Panc1 (cell line): Measurements from ENCODE around the gene PDPN.

Experiments used
- POLR2AphosphoS5 ChIP-seq: IDR thresholded peaks from 2 replicates; pipeline ENCODE4 v1.6.1; 2012; ENCODE audit warnings: mild to moderate bottlenecking, low read depth, low read length, moderate library complexity
- SIN3A ChIP-seq: IDR thresholded peaks from 2 replicates; pipeline ENCODE4 v1.6.1; 2012; ENCODE audit warnings: low read depth, mild to moderate bottlenecking, low read length, moderate library complexity, borderline replicate concordance; ENCODE audit not compliant: insufficient read depth
- TF ChIP-seq, protein P1 (sequence below): fragments of 450-650 bp; IDR thresholded peaks from 2 replicates; pipeline ENCODE4 v1.5.1; 2017; ENCODE audit warnings: mild to moderate bottlenecking

DNA sequence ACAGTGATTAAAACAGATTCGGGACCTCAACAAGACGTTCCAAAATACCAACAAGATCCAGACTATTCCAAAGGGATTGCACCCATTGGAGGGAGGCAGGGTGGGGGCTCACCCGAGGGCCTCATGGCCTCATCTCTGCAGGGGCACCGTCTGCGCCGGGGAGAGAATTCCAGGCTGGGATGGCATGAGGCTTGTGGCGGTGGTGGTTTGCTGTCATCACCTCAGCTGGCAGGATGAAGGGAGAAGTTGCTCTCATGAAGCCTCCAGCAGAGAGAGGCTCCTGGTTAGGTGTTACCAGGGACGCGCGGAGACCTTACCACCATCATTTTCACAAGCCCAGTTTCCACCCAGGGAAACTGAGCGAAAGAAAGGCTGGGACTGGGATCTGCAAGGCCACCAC is 6.7 kb upstream of the PDPN start:
- TF ChIP-seq, protein P1, sequence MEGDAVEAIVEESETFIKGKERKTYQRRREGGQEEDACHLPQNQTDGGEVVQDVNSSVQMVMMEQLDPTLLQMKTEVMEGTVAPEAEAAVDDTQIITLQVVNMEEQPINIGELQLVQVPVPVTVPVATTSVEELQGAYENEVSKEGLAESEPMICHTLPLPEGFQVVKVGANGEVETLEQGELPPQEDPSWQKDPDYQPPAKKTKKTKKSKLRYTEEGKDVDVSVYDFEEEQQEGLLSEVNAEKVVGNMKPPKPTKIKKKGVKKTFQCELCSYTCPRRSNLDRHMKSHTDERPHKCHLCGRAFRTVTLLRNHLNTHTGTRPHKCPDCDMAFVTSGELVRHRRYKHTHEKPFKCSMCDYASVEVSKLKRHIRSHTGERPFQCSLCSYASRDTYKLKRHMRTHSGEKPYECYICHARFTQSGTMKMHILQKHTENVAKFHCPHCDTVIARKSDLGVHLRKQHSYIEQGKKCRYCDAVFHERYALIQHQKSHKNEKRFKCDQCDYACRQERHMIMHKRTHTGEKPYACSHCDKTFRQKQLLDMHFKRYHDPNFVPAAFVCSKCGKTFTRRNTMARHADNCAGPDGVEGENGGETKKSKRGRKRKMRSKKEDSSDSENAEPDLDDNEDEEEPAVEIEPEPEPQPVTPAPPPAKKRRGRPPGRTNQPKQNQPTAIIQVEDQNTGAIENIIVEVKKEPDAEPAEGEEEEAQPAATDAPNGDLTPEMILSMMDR, result no peak
- TF ChIP-seq POLR2AphosphoS5 (no peak), SIN3A (no peak)
